ENCODE measurements around the gene RILPL2.
"Not testable (repeated sequence)": the region's sequence is repeated elsewhere in the genome, so short reads cannot be mapped to it uniquely, and the experiment has no call there.

RILPL2 gene

DNA sequence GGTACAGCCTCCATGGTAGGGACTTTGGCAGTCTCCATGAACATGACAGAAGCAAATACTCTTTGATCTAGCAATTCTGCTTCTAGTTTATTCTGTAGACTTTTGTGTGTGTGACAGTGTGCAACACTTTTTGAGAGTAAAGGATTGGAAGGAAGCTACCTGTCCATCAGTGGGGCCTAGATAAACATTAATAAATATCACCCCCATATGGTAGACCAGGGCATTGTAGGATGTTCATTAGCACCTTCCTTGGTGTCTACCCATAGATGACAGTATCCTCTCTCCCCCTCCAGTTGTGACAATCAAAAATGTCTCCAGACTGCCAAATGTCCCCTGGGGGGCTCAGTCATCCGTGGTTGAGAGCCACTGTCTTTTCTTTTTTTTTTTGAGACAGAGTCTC lies 32.3 kb upstream of the RILPL2 start:
- DNase-seq = peak; percentile 17 to 33
- TF ChIP-seq GATA1 (IDR thresholded peaks at IDR 0.05; ENCODE audit: low read depth, low read length) (no peak), POLR2A (IDR thresholded peaks at IDR 0.05; ENCODE audit: low read length) (no peak)

DNA sequence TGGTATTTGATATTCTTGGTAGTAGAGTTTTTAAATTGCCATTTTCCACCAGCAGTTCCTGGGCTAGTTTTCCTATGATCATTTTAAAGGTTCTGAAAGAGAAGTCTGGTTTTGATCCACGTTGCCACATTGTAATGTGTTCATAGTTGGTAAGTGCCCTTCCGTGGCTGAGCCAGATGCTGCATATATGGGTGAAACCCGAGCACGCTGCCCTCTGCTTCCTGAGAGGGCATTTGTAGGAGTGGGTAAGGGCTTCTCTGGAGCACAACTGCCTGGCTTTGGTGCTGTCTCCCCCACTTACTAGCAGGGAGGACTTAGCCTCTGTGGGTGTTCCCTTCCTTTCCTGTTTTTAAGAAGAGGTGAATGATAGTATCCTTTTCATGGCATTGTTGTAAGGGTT lies 28.6 kb upstream of the RILPL2 start:
- TF ChIP-seq GATA1 (IDR thresholded peaks at IDR 0.05; ENCODE audit: low read depth, low read length) = no peak
- TF ChIP-seq POLR2A (IDR thresholded peaks at IDR 0.05; ENCODE audit: low read length) = no peak
- DNase-seq = no peak

DNA sequence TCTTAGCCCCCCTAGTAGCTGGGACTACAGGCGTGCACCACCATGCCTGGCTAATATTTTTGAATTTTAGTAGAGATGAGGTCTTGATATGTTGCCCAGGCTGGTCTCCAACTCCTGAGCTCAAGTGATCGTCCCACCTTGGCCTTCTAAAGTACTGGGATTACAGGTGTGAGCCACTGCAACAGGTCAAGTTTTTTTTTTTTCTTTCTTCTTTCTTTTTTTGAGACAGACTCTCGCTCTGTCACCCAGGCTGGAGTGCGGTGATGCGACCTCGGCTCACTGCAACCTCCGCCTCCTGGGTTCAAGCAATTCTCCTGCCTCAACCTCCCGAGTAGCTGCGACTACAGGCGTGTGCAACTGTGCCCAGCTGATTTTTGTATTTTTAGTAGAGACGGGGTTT lies 26.7 kb upstream of the RILPL2 start:
- DNase-seq = not testable (repeated sequence)

DNA sequence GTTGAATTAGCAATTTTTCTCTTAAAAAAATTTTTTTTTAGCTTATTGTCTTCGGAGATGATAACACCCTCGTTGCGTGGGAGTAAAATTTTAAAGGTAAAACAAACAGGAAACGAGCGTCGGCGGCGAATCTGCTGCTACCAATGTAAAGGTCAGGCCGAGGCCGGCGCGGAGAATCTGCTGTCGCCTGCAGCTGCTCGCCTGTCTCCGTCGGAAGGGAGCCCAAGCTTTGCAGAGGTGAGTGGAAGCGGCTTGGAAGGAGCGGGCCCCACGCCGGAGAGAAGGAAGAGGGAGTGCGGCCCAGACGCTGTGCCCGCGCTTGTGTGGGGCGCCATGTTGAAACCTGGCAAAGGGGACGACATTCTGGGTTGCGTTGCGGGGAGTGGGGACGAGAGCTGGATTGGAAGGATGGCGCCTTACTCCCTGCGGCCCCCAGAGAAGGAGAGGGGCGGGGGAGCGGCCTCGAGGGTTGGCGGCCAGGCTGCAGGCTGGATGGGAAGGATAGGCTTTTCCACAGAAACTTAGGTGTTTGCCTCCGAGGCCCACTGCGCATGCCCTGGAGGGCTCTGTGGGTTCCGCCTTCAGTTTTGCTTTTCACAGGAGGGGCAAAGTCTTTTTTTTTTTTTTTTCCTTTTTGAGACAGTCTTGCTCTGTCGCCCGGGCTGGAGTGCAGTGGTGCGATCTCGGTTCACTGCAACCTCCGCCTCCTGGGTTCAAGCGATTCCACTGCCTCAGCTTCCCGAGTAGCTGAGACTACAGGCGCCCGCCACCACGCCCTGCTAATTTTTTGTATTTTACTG lies 21.7 kb upstream of the RILPL2 start, which contains the start of gene SNRNP35:
Gene SNRNP35, plus strand, starts transcription at position 160 of the 800 bp plus-strand sequence. CDS start 7,402 bp downstream, outside the sequence.
- TF ChIP-seq GATA1 (IDR thresholded peaks at IDR 0.05; ENCODE audit: low read depth, low read length) = no peak
- TF ChIP-seq POLR2A (IDR thresholded peaks at IDR 0.05; ENCODE audit: low read length) = peak; percentile 83
- DNase-seq = peak; percentile 91 to 92

DNA sequence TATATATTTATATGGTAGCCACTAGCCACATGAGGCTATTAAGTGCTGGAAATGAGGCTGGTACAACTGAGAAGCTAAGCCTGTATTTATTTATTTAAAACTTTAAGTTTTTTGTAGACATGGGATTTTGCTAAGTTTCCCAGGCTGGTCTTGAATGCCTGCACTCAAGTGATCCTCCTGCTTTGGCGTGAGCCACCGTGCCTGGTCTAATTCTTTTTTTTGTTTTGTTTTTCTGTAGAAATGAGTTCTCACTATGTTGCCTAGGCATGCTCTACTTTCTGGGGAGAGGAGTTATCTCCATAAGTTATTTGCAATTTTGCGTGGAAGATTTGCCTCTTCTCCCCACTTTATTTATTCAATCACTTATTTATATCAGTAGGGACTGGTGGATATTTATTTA lies 16.7 kb upstream of the RILPL2 start:
- TF ChIP-seq GATA1 (IDR thresholded peaks at IDR 0.05; ENCODE audit: low read depth, low read length) (no peak), POLR2A (IDR thresholded peaks at IDR 0.05; ENCODE audit: low read length) (no peak)
- peak; percentile 19 to 41 for DNase-seq

DNA sequence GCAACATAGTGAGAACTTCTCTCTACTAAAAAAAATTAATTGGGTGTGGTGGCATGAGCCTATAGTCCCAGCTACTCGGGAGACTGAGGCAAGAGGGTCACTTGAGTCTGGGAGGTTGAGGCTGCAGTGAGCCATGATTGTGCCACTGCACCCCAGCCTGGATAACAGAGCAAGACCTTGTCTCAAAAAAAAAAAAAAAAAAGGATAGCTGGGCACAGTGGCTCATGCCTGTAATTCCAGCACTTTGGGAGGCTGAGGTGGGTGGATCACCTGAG lies 15.7 kb upstream of the RILPL2 start:
- not testable (repeated sequence) for DNase-seq

DNA sequence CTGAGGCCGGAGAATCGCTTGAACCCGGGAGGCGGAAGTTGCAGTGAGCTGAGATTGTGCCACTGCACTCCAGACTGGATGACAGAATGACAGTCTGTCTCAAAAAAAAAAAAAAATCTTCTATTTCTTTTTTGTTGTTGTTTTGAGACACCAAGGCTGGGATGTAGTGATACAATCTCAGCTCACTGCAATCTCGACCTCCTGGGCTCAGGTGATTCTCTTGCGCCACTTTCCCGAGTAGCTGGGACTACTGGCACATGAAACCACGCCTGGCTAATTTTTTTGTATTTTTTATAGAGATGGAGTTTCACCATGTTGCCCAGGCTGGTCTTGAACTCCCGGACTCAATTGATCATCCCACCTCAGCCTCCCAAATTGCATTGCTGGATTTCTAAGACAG lies 14.2 kb upstream of the RILPL2 start:
- TF ChIP-seq GATA1 (IDR thresholded peaks at IDR 0.05; ENCODE audit: low read depth, low read length) = no peak
- no peak for TF ChIP-seq POLR2A (IDR thresholded peaks at IDR 0.05; ENCODE audit: low read length)
- DNase-seq = no peak

DNA sequence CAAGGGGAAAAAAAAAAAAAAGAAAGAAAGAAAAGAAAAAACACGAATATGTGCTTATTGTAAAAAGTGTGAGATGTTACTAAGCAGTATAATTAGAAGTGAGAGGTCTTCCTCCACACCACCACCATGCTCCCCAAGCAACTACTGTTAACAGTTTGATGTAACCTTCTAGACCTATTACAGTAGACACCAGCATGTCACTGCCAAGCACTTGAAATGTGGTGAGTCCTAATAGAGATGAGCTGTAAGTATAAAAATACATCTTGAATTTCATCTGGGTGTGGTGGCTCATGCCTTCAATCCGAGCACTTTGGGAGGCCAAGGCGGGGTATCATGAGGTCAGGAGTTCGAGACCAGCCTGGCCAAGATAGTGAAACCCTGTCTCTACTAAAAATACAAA lies 13.4 kb upstream of the RILPL2 start:
- no peak for TF ChIP-seq POLR2A (IDR thresholded peaks at IDR 0.05; ENCODE audit: low read length)
- DNase-seq = no peak

DNA sequence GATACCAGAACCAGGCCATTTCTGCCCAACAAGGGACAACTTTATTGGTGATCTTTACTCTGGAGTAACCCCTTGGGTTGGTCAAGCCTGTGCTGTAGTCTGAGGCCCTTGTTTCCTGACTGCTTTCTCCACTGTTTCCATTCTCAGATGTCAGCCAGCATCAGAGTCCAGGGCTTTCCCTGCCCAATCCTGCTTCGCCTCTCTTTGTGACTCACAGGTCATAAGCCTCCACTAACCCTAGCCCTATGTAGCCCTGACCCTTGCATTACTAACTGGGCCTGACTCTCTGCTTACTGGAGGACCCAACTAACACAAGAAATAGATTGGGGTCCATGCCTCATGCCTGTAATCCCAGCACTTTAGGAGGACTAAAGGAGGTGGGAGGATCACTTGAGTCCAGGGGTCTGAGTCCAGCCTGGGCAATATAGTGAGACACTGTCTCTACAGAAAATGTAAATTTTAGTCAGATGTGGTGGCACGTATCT lies 12.8 kb upstream of the RILPL2 start:
- no peak for DNase-seq
- TF ChIP-seq GATA1 (IDR thresholded peaks at IDR 0.05; ENCODE audit: low read depth, low read length) = no peak
- no peak for TF ChIP-seq POLR2A (IDR thresholded peaks at IDR 0.05; ENCODE audit: low read length)

DNA sequence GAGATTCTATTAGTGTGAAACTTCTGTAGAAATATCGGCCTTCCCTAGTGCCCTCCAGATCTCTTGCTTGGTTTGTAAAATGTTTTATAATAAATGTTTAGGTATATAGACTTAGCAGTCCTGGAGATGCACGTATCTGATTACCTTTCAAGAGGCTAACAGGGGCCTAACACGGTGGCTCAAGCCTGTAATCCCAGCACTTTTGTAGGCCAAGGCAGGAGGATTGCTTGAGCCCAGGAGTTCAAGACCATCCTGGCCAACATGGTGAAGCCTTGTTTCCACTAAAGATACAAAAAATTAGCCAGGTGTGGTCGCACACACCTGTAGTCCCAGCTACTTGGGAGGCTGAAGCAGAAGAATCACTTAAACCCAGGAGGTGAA lies 9.8 kb upstream of the RILPL2 start:
- DNase-seq = no peak
- TF ChIP-seq GATA1 (IDR thresholded peaks at IDR 0.05; ENCODE audit: low read depth, low read length) = no peak
- TF ChIP-seq POLR2A (IDR thresholded peaks at IDR 0.05; ENCODE audit: low read length) = no peak

DNA sequence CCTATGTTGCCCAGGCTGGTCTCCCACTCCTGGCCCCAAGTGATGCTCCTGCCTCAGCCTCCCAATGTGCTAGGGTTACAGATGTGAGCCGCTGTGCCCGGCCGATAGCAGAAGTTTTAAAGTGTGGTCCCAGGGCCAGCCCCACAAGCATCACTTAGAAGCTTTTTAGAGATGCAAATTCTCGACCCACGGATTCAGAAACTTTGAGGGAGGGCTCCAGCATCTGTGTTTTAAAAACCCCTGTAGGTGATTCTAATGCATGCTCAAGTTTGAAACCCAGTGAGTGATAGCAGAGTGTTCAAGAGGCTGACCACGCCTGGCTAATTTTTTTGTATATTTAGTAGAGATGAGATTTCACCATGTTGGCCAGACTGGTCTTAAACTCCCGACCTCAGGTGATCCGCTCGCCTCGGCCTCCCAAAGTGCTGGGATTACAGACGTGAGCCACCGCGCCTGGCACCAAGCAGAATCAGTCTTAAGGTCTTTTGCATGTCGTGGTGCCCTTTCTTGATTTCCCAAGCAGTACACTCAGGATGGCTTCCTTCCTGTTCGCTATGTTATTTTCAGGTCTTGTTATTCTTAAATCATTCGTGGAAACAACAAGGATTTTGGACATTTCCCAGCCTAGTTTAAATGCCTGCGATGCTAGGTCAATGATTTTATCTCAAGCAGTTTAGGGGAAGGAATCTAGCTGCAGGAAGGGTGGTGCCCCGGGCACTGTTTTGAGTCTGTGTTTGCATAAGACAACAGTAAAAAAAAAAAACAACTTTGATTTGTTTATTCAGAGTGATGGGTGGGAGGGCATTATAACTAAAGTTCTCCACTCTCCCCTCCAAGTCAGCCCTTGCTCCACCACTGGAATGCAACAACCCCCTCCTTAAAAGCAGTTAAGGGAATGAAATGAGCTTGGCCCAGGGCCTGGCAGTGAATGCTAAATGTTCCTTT lies 9.2 kb upstream of the RILPL2 start:
- no peak for TF ChIP-seq POLR2A (IDR thresholded peaks at IDR 0.05; ENCODE audit: low read length)
- TF ChIP-seq GATA1 (IDR thresholded peaks at IDR 0.05; ENCODE audit: low read depth, low read length) = no peak

DNA sequence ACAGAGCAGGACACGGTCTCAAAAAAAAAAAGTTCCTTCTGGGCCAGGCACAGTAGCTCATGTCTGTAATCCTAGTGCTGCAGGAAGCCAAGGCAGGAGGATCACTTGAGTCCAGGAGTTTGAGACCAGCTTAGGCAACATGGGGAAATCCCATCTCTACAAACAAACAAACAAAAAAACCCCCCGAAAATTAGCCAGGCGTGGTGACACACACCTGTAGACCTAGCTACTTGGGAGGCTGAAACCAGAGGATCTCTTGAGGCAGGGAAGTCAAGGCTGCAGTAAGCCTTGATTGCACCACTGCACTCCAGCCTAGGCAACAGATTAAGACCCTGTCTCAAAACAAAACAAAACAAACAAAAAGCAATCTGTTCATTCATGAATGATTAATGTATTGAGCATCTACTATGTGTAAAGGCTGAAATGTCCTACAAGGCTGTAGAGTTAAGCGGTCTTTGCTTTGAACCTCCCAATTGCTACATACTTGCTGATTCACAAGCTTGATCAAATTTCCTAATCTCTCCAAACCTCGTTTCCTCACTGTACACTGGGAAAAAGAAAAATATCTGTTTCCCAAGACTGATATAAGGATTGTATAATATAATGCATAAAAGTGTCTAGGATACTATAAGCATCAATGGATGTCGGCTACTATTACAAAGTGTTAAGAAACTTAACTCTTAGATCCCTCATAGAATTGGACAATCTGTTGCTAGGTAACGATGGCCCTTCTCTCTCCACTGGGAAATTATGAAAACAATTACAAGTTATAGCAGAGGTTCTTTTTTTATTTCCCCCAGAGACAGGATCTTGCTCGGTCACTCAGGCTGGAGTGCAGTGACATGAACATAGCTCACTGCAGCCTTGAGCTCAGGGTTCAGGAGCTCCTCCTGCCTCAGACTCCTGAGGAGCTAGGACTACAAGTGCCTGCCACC lies 7.9 kb upstream of the RILPL2 start:
- no peak for DNase-seq
- TF ChIP-seq POLR2A (IDR thresholded peaks at IDR 0.05; ENCODE audit: low read length) = no peak
- no peak for TF ChIP-seq GATA1 (IDR thresholded peaks at IDR 0.05; ENCODE audit: low read depth, low read length)

More for the DNA sequence above, 9.2 kb upstream of the RILPL2 start:
- DNase-seq = no peak

DNA sequence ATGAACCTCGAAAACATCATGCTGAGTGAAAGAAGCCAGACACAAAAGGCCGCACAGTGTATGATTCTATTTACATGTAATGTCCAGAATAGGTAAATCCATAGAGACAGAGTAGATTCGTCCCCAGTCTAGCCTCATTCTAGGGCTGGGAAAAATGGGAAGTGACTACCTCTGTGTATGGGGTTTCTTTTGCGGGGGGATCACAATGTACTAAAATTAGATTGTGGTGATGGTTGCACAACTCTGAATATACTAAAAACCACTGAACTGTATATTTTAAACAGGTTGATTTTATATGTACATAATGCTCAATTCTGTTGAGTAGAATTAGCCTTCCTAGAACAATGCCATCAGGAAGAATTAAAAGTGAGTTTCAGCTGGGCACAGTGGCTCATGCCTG lies 6.3 kb upstream of the RILPL2 start:
- no peak for TF ChIP-seq GATA1 (IDR thresholded peaks at IDR 0.05; ENCODE audit: low read depth, low read length)
- TF ChIP-seq POLR2A (IDR thresholded peaks at IDR 0.05; ENCODE audit: low read length) = no peak
- DNase-seq = no peak

Data from erythroblast (primary cell).